Astrocyte of the spinal cord (primary cell): ENCODE data around the gene NGB.

Experiments used
- DNase-seq: peaks from one replicate; pipeline ENCODE4 v3.0.0; 2011; ENCODE audit warnings: low read depth, low spot score
- H3K4me3 ChIP-seq: 2 replicates; pipeline ENCODE4 v1.5.1; 2011; ENCODE audit warnings: low read depth, mild to moderate bottlenecking, low read length, moderate library complexity
- in situ Hi-C: cut with HindIII; loops from 2 replicates; pipeline ENCODE4 v1.10.0; 2017; ENCODE audit warnings: low sequenced_read_pairs
- TF ChIP-seq, protein P1 (sequence below): IDR thresholded peaks from 2 replicates; pipeline ENCODE4 v1.5.1; 2012; ENCODE audit warnings: low read depth, mild to moderate bottlenecking, low read length, inconsistent platforms

NGB gene

DNA sequence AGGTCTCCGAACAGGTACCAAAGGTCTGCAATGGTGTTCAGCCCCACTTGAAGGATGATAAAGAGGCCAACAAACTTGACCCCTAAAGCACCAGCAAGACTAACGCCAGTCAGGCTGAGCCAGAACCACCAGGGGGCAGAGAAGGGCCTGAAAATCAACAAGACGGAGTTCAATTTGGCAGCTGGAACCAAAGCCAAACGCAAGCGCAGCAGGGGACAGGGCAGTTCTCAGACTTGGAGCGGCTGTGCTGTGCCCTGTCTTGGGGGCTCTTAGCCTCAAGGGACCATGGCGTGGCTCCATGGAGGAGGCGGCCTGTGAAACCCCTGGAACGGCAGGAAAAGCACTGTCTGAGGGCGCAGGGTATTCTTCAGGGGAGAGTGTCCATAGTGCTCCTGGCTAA is 30.1 kb upstream of the NGB start:
- TF ChIP-seq, protein P1, sequence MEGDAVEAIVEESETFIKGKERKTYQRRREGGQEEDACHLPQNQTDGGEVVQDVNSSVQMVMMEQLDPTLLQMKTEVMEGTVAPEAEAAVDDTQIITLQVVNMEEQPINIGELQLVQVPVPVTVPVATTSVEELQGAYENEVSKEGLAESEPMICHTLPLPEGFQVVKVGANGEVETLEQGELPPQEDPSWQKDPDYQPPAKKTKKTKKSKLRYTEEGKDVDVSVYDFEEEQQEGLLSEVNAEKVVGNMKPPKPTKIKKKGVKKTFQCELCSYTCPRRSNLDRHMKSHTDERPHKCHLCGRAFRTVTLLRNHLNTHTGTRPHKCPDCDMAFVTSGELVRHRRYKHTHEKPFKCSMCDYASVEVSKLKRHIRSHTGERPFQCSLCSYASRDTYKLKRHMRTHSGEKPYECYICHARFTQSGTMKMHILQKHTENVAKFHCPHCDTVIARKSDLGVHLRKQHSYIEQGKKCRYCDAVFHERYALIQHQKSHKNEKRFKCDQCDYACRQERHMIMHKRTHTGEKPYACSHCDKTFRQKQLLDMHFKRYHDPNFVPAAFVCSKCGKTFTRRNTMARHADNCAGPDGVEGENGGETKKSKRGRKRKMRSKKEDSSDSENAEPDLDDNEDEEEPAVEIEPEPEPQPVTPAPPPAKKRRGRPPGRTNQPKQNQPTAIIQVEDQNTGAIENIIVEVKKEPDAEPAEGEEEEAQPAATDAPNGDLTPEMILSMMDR: peak; percentile 94
- peak; percentile 88 for DNase-seq
- no peak overlapping the region for H3K4me3 ChIP-seq
- in situ Hi-C loops: no loop called here

GRCh38 chr14:77299771-77300170 is 28.8 kb upstream of the NGB start:
- TF ChIP-seq, protein P1: no peak
- H3K4me3 ChIP-seq: no peak overlapping the region
- in situ Hi-C loops: no loop called here
- no peak for DNase-seq

DNA sequence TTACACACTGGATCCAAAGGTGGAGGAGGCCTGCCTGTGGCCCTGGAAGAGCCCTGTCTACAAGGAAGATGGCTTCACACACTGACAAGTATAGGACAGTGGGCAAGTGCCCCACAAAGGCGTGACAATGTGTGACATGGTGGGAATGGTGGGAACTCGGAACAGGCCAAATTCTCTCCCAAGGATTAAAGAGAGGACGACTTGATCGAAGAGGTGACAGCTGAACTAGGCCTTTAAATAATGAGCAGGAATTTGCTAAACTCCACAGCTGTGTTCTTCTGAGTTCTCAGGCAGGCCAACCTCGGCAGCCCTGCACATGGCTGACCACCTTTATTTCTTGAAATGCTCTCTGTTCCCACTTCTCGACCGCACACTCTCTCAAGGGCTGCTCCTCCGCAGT is 25.9 kb upstream of the NGB start:
- DNase-seq: no peak
- in situ Hi-C loops: no loop called here
- TF ChIP-seq, protein P1: no peak
- H3K4me3 ChIP-seq: no peak overlapping the region

DNA sequence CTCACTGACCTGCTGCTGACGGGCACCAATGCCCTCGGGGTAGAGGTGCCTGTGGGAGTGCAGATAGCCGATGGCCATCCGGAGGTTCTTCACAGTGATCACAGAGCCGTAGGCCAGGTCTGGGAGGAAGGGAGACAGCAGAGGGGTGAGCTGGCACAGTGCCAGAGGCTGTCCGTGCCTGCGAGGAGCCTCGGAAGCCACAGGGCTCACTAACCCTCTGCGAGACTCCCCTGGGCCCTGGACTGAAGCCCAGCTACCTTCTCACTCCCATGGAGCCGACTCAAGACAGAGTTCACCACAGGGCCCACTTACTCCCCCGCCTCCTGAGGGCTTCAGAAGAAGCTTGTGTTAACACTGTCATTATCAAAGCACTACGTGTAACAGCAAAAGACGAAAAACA is 25.1 kb upstream of the NGB start:
- in situ Hi-C loops: no loop called here
- H3K4me3 ChIP-seq: no peak overlapping the region
- TF ChIP-seq, protein P1: no peak
- no peak for DNase-seq

DNA sequence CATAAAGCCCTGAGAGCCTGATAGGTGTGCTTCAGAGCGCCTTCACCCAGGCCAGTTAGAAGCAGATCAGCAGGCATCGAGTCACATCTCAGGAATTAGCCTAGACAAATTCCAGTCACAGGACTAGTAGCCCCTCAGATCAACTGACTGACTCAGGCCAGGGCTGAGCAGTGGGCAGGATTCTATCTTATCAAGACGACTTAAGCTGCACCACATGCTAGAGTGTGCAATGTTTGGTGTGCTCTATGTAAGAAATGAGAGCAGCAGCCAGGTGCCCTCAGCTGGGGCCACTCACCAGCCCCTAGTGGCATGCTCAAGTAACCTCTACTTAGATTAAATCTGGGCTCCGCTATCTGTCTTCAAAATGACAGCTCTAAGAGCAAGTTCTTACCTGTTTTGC is 19.7 kb upstream of the NGB start:
- no peak for DNase-seq
- H3K4me3 ChIP-seq: no peak overlapping the region
- in situ Hi-C loops: no loop called here
- TF ChIP-seq, protein P1: peak; percentile 1

DNA sequence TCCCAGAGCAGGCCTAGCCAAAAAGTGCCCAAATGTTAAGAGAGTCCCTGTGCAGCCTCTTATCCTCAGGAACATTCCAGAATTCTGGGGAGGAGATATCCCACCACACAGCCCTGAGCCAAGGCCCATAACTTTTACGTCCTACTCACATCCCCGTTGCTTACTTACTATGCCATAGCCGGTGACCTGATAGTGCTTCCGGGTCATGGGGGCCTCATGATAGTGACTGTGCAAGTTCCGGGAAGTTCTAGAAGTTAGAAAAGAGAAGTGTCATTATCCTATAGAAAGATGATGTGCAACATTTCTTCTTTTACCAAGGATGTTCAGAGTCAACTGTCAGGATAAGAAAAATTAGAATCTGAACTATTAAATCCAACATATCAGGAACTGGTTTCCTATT is 15.6 kb upstream of the NGB start:
- DNase-seq: no peak
- TF ChIP-seq, protein P1: no peak
- in situ Hi-C loops: no loop called here
- no peak overlapping the region for H3K4me3 ChIP-seq

- DNase-seq: no peak
- TF ChIP-seq, protein P1: no peak
- no peak overlapping the region for H3K4me3 ChIP-seq
- in situ Hi-C loops: no loop called here
Observed at GRCh38 chr14:77284466-77284865, 13.5 kb upstream of the NGB start.
